Tibial nerve (tissue), 4 donors: ENCODE data around the gene SLC39A11.

Experiments used
- CTCF ChIP-seq, 5 experiments: fragments of 200-600 bp in 3 of 5; fragments of 450-650 bp in 2 of 5; sonication (generic) in 3 of 5; IDR thresholded peaks; one replicate each; pipeline ENCODE4 v1.5.1; 2016 to 2019; ENCODE audit warnings: antibody characterized with exemption in 5 of 5, mild to moderate bottlenecking in 3 of 5, moderate library complexity in 2 of 5
- EP300 ChIP-seq, 2 donors: sonication (generic); formaldehyde crosslinking; IDR thresholded peaks; one replicate each; pipeline ENCODE4 v1.6.1; 2017; ENCODE audit warnings: antibody characterized with exemption in 2 of 2, mild to moderate bottlenecking in 1 of 2
- POLR2A ChIP-seq, 2 donors: fragments of 450-650 bp; IDR thresholded peaks; one replicate each; pipeline ENCODE4 v1.6.1; 2017; ENCODE audit warnings: antibody characterized with exemption in 2 of 2, mild to moderate bottlenecking in 2 of 2, moderate library complexity in 2 of 2

GRCh38 chr17:72921347-72922054 lies 171.0 kb downstream of the SLC39A11 start:
- TF ChIP-seq CTCF (IDR thresholded peaks at IDR 0.05) (no peak), EP300 (IDR thresholded peaks at IDR 0.05) (no peak), POLR2A (IDR thresholded peaks at IDR 0.05) (no peak)
